PC-9 (cell line): ENCODE results near the gene SOX4.

Source experiments
- CTCF ChIP-seq: fragments of 200-600 bp; sonication (generic); conservative IDR thresholded peaks from 2 replicates; pipeline ENCODE4 v1.6.1; 2017; ENCODE audit warnings: mixed run types, antibody characterized with exemption, mild to moderate bottlenecking, moderate library complexity
- EZH2 ChIP-seq: fragments of 200-600 bp; sonication (generic); IDR thresholded peaks from 2 replicates; pipeline ENCODE4 v1.8.0; 2017; ENCODE audit warnings: antibody characterized with exemption, low read depth

GRCh38 chr6:21611485-21611884, 17.9 kb downstream of the SOX4 start:
- TF ChIP-seq CTCF (no peak), EZH2 (no peak)
